ENCODE measurements around the gene ASF1B. TPM values are rescaled to one million over a fixed set of nuclear protein-coding genes. Genes with fewer than 3 reads are reported as not detected.
A peak's percentile ranks its signal among the peaks of the same experiment; 100 is the strongest.

Gene ASF1B
- total and polyA plus RNA-seq, 2 donors (not counting 1 experiment from before 2014, with no cell fraction given), result 1.9 to 2.5 TPM

GRCh38 chr19:14115756-14116155 is 20.6 kb downstream of the ASF1B start:
- no peak for ATAC-seq (ENCODE audit: low read depth)
- H3K79me2 ChIP-seq (ENCODE audit: control insufficient read depth, insufficient read depth, low read length), result peaks cover 55% of the 10 kb centered on the region
- 94% methylated on average over 5 of the region's 5 CpGs for WGBS (ENCODE audit: insufficient coverage)
- H4K20me1 ChIP-seq (ENCODE audit: control insufficient read depth, insufficient read depth, low read length, poor library complexity, severe bottlenecking), result peaks cover 53% of the 10 kb centered on the region
- Mint-ChIP-seq H3K4me1 (peaks cover 39% of the 10 kb centered on the region), H3K27ac (peak overlapping the region; percentile 20), H3K27me3 (no peaks in the 10 kb centered on the region), H3K9me3 (ENCODE audit: insufficient read depth) (no peaks in the 10 kb centered on the region), H3K4me3 (peak overlapping the region; percentile 92)
- POLR2A ChIA-PET, result no interaction called here
- CTCF ChIA-PET, result interaction anchor here (0.7 to 3.0 kb wide), 9 partner anchors 10 to 236 kb away, joined by 3 to 14 read pairs (median 3); partner anchors contain the start of genes ASF1B and MISP3
- no peaks in the 10 kb centered on the region for H3K9me3 ChIP-seq (ENCODE audit: control extremely low read depth in 1 of 3, control insufficient read depth in 2 of 3, insufficient read depth in 1 of 3, low read length in 2 of 3)
- no peak overlapping the region for H2AFZ ChIP-seq (ENCODE audit: insufficient read depth, low read depth, low read length, poor library complexity, severe bottlenecking)
- H3K4me3 ChIP-seq (ENCODE audit: control extremely low read depth in 1 of 5, extremely low read depth in 1 of 5, insufficient read depth in 1 of 5, low read depth in 2 of 5, low read length in 4 of 5), result no peak overlapping the region
- H3K4me2 ChIP-seq (replicated peaks; ENCODE audit: low read depth, low read length, poor library complexity, severe bottlenecking), result no peak overlapping the region
- intact Hi-C loops (cut with micrococcal nuclease), result no loop called here
- peaks cover 36 to 38% of the 10 kb centered on the region in 2 donors for H3K4me1 ChIP-seq (ENCODE audit: control insufficient read depth in 2 of 2, insufficient read depth in 2 of 2, low read length in 2 of 2)
- no peaks in the 10 kb centered on the region for H3K27me3 ChIP-seq (replicated peaks in 1 of 4; ENCODE audit: control extremely low read depth in 1 of 4, control insufficient read depth in 3 of 4, insufficient read depth in 4 of 4, low read length in 3 of 4)
- no peak for DNase-seq
- H3K9ac ChIP-seq (ENCODE audit: low read length), result no peak overlapping the region
- H3K36me3 ChIP-seq (replicated peaks in 1 of 2; ENCODE audit: control extremely low read depth in 1 of 2, control insufficient read depth in 1 of 2, extremely low read depth in 1 of 2, insufficient read depth in 2 of 2, low read length in 1 of 2), result peaks cover 0 to 2% of the 10 kb centered on the region in 2 experiments
- no peak for TF ChIP-seq CTCF (IDR thresholded peaks at IDR 0.05)
- TF ChIP-seq EZH2 (IDR thresholded peaks at IDR 0.05; ENCODE audit: borderline replicate concordance, insufficient read depth, low read depth, low read length, poor library complexity, severe bottlenecking), result no peak
- H3K27ac ChIP-seq (ENCODE audit: low read length in 2 of 2), result no peak overlapping the region

GRCh38 chr19:14114854-14115253 is 21.5 kb downstream of the ASF1B start:
- H3K4me3 Mint-ChIP-seq, result peak overlapping the region; percentile 34

More at GRCh38 chr19:14114854-14115253, 21.5 kb downstream of the ASF1B start:
- no peaks in the 10 kb centered on the region for H3K9me3 ChIP-seq (ENCODE audit: control extremely low read depth in 1 of 3, control insufficient read depth in 2 of 3, insufficient read depth in 1 of 3, low read length in 2 of 3)
- Mint-ChIP-seq H3K27ac (no peak overlapping the region), H3K4me1 (peaks cover 39% of the 10 kb centered on the region), H3K9me3 (ENCODE audit: insufficient read depth) (no peaks in the 10 kb centered on the region), H3K27me3 (no peaks in the 10 kb centered on the region)
- peaks cover 58% of the 10 kb centered on the region for H4K20me1 ChIP-seq (ENCODE audit: control insufficient read depth, insufficient read depth, low read length, poor library complexity, severe bottlenecking)
- peak overlapping the region; percentile 27 for H2AFZ ChIP-seq (ENCODE audit: insufficient read depth, low read depth, low read length, poor library complexity, severe bottlenecking)
- H3K9ac ChIP-seq (ENCODE audit: low read length), result no peak overlapping the region
- DNase-seq (peak; percentile 64), ATAC-seq (ENCODE audit: low read depth) (no peak)
- no peak overlapping the region for H3K27ac ChIP-seq (ENCODE audit: low read length in 2 of 2)
- H3K4me3 ChIP-seq (ENCODE audit: control extremely low read depth in 1 of 5, extremely low read depth in 1 of 5, insufficient read depth in 1 of 5, low read depth in 2 of 5, low read length in 4 of 5), result no peak overlapping the region
- H3K4me2 ChIP-seq (replicated peaks; ENCODE audit: low read depth, low read length, poor library complexity, severe bottlenecking), result peak overlapping the region; percentile 45
- TF ChIP-seq EZH2 (IDR thresholded peaks at IDR 0.05; ENCODE audit: borderline replicate concordance, insufficient read depth, low read depth, low read length, poor library complexity, severe bottlenecking), result no peak
- TF ChIP-seq CTCF (IDR thresholded peaks at IDR 0.05), result peak; percentile 63
- WGBS (ENCODE audit: insufficient coverage), result 20% methylated on average over 4 of the region's 9 CpGs
- no peaks in the 10 kb centered on the region for H3K27me3 ChIP-seq (replicated peaks in 1 of 4; ENCODE audit: control extremely low read depth in 1 of 4, control insufficient read depth in 3 of 4, insufficient read depth in 4 of 4, low read length in 3 of 4)
- H3K79me2 ChIP-seq (ENCODE audit: control insufficient read depth, insufficient read depth, low read length), result peaks cover 62% of the 10 kb centered on the region
- peaks cover 36 to 38% of the 10 kb centered on the region in 2 donors for H3K4me1 ChIP-seq (ENCODE audit: control insufficient read depth in 2 of 2, insufficient read depth in 2 of 2, low read length in 2 of 2)
- ChIA-PET CTCF (interaction anchor here (1.0 to 3.0 kb wide), 9 partner anchors 11 to 236 kb away, joined by 3 to 14 read pairs (median 3); partner anchors contain the start of genes ASF1B and MISP3), POLR2A (no interaction called here)
- H3K36me3 ChIP-seq (replicated peaks in 1 of 2; ENCODE audit: control extremely low read depth in 1 of 2, control insufficient read depth in 1 of 2, extremely low read depth in 1 of 2, insufficient read depth in 2 of 2, low read length in 1 of 2), result peaks cover 0 to 2% of the 10 kb centered on the region in 2 experiments
- intact Hi-C loops (cut with micrococcal nuclease), result no loop called here
